Inferior parietal cortex (tissue), 1 donor: Measurements from ENCODE around the gene HNRNPH3.
A peak's percentile ranks its signal among the peaks of the same experiment; 100 is the strongest.

ENCODE experiments used
- DNase-seq: peaks from one replicate; pipeline ENCODE4 v3.0.0-alpha.2; 2016; ENCODE audit errors: extremely low spot score

HNRNPH3 gene

DNA sequence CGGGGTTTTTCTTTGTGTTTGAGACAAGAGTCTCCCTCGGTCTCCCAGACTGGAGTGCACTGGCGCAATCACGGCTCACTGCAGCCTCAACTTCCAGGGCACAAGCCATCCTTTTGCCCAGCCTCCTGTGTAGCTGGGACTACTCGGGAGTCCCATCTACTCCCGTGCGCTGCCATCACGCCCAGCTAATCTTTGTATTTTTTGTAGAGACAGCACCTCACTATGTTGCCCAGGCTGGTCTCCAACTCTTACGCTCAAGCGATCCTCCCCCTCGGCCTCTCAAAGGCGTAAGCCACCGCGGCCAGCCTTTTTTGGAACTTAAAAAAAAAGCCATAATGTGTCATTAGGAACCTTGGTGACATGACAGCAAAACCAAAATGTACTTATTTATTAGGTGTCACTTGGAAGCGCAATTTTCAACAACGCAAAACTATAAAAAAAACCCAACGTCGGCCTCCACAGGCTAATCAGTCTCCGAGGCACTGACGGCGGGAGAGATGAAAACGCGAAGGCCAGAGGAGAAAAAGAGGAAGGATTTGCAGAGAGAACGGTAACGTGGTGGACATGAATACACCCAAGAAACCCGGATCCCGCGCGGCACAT is 911 bp upstream of the HNRNPH3 start:
- peak; percentile 76 for DNase-seq

DNA sequence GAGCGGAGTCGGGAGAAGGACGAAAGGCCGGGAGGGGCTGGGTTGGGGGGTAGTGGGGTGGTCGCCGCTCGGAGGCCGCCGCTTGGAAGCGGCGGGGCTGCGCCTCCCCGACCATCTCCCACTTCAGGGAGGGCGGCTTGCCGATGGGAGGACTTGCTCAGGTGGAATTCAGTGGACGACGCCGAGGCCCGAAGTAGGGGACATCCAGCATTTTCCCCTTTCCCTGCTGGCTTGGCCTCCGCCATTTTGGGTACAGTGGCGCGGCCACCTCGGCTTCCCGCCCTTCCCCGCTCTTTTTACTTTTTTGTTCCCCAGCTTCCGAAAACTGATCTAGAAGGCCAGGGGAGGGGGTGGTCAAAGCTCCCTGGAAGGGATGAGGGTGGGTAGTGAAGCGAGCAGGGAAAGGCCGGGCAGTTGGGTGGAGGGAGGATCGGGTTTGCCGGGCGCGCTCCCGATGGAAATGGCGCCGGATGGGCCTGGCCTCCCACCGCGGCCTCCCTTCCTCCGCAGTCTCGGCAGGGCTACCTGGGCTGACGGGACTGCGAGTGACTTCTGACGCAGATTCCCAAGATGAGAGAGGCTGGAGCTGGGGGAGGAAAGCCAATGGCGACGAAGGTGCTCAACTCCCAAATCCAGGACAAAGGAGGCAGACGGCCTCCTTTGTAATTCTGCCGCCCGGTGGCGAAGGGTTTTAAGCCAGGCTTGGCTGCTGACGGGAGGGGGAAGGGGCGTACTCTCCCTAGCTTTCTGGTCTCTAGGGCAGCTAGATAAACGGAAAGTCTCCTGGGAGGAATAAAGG is 594 bp downstream of the HNRNPH3 start, which contains the start of gene PBLD:
Gene PBLD (minus strand): TSS at position 670 of the 799 bp plus-strand sequence. CDS start 26,084 bp downstream, outside the sequence.
- peak; percentile 79 for DNase-seq

DNA sequence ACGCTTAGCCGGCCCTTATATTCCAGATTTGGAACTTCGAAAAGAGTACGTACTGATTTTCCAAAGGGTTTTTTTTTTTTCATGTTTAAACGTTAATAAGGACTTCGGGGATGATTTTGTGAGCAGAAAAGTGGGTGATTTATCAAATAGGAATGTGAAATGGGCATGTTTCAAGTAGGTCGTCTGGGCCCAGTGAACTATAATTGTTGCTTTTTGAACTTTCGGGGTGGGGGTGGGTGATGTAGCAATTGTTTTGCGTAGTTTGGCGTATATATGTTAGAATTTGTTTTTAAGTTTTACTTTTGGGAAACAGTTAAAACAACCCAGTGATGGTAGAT is 1.2 kb downstream of the HNRNPH3 start:
- no peak for DNase-seq

DNA sequence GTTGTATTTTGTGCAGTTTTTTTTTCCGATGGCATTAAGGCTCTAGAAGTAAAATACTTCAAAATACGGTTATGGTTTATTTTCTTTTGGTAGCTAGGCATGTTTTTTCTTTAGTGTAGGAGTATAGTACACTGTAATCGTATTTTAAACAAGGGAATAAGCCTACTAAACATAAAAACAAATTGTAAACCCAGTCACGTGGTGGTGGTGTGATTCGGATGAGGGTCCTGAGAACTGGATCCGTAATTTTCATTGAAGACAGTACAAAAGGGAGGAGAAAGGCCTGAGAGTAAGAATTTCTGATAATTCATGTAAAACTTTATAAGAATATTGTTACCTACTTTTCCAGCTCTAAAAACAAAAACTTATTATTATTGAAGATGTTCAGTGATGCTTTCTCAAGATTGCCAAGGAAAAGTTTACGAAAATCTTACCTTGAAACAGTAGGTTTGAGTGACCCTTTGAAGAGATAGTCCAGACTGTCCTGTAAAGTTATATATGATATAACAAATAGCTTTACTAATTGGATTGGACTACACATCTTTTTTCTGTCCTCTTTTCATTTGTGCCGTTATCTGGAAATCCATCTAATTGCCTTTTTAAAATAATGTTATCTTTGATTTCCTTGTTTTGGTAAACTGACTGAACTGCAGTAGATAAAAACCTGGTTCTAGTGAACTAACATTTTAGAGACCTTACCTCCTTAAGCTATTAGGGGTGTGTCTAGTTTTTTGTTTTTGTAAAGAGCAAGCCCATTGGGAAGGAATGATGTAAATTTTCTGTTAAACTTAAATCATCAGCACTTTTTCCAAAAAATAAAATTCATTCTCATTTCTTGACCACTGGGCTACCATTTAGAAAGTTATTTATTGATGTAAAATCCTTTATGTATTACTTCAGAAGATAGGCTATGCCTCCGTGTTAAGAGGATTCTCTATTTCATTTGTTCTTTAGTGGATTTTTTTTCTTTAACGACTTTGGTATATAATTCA is 1.9 kb downstream of the HNRNPH3 start:
- DNase-seq: no peak

DNA sequence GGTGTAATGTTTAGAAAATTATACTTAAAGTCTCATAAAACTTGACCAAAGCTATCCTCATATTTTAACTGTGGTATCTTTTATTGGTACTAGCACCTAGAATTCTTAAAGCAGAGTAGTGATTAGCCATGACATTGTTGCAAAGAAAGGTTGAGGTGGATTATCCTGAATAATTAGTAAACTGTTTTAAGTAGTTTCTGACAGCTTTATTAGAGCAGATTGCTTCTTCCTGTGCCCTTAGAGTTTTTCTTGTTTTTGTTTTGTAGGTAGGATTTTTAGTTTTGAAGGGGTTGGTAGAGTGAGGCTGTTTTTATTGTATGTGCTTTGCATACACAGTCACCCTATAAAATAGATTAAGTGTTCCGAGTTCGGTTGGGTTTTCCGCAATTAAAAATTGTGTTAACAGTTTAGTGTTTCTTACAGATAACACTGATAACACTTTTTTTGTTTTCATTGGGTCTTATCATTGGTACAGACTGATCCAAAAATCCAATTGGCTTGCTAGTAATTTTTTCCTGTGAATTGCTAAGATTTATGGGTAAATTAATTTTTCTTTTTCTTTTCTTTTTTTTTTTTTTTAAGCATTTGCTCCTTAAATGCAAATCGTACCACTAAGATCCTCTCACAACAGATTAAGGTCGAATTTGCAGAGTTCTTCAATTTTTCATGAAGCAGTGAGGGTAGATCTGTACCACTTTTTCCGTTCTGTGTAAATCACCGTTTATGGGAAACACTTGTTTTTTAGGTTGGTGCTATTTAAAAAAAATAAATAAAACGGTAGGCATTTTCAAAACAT is 3.0 kb downstream of the HNRNPH3 start:
- no peak for DNase-seq

DNA sequence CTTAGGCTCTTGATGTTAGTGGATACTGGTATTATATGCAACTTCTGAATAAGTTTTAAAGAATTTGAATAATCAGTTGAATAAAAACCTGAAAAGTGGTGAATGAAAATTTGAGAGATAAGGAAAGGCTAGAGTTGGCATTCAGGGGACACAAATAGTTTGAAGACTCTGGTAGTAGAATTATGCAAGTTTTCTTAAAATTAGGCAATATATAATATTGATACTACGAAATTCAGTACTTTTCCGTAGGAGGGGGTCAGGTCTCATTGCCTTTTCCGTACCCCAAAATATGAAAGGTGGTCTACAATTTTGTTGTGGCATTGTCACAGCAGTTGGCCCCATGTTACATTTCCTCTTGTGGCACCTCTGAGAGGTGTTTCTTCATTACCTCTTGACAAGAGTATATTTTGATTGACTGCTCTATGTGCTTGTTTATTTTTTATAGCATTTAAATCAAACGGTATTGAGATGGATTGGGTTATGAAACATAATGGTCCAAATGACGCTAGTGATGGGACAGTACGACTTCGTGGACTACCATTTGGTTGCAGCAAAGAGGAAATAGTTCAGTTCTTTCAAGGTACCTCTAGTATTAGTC is 5.0 kb downstream of the HNRNPH3 start:
- DNase-seq: no peak

DNA sequence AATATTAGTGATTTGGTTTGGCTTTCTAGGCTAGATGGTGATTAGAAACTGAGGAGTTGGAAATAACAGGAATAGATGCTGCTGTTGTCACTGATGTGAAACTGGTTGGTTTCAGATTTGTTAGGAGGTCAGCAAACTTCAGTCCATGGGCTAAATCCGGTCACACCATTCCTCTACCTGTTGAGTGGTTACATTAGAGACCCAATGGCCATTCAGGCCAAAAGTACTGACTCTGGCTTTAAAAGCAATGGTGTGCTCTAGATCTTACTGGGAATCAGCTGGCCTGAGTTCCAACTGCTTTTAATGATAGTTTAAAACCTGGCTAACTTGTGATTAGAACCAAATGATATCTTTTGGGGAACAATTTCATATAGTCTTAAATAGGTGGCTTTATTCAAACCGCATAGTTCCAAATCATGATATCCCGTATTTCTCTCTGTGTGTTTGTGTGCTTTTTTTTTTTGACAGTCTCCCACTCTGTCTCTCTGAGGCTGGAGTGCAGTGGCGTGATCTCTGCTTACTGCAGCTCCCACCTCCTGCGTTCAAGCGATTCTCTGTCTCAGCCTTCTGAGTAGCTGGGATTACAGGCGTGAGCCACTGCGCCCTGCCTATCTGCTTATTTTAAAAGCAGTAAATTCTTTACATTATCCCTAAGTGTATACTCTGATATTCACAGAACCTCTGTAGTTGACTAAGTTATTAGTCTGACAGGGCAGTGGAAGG is 8.7 kb downstream of the HNRNPH3 start:
- DNase-seq: no peak

DNA sequence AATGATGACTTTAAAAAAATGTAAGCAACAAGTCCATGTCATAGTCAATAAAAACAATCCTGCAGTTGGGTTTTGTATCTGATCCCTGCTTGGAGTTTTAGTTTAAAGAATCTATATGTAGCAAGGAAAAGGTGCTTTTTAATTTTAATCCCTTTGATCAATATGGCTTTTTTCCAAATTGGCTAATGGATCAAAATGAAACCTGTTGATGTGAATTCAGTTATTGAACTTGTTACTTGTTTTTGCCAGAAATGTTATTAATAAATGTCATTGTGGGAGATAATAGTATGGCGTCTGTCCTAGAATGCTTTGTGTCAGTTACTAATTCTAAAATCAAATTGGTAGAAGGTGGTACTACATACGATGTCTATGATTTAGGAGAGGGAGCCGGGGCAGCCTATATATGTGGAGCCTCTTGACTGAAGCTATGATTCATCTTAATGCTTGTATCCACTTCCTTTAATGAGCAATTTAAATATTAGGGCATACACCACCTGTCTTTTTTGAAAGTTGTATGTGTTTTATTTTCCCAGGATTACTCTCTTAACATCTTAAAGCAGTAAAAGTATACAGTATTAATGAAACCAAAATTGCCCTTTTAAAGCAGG is 11.1 kb downstream of the HNRNPH3 start:
- no peak for DNase-seq

DNA sequence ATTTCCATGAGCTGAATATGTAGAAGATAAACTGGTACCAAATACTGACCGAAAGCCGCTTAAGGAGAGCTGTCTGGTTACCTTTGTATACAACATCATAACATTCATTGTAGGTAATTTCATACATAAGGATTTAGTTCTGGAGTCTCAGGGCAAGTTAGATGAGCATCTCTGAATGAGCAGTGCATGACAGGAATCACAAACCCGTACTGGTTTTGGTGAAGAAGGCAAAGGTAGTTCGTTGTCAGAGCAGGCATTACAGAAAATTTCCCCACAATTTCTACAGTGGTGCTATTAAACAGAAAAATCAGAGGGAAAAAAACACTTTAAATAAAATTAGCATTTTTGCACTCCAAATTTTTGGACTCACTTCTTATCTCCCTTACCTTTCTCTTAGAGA is 13.8 kb downstream of the HNRNPH3 start:
- DNase-seq: no peak

DNA sequence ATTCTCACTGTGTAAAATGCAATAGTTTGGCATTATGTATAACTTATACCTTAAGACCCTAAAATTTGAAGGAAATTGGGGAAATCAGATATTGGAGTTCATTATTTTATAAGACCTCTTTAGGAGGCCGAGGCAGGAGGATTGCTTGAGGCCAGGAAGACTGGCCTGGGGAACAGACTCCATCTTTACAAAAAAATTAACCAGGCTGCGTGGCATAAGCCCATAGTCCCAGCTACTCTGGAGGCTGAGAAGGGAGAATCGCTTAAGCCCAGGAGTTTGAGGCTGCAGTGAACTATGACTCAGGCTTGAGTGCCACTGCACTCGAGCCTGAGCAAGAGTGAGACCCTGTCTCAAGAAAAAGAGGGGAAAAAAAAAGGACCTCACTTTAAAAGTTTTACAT is 14.9 kb downstream of the HNRNPH3 start:
- no peak for DNase-seq

DNA sequence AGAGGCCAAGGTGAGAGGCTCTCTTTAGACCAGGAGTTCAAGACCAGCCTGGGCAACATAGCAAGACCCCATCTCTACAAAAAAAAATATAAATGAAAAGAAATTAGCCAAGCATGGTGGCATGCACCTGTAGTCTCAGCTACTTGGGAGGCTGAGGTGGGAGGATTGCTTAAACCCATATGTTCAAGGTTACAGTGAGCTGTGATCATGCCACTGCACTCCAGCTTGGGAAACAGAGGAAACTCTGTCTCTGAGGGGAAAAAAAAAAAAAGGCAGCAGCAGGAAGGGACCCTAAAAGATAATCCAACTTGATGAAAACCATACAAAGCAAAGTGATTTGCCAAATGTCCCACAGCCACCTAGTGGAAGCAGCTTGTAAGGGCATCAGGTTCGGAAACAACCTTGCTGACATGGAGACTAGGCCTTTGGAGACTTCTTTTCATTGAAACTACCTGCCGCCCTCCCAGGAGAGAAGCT is 16.4 kb downstream of the HNRNPH3 start:
- no peak for DNase-seq

DNA sequence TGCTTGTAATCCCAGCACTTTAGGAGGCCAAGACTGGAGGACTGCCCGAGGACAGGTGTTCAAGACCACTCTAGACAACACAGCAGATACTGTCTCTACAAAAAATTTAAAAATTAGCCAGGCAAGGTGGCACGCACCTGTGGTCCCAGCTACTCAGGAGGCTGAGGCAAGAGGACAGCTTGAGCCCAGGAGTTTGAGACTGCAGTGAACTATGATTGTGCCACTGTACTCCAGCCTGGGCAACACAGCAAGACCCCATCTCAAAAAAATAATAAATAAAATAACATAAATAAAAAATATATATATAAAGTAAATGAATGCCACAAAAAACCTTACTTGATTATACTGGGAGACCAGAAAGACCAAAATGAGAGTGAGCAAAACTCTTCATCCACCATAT is 21.7 kb downstream of the HNRNPH3 start:
- no peak for DNase-seq

DNA sequence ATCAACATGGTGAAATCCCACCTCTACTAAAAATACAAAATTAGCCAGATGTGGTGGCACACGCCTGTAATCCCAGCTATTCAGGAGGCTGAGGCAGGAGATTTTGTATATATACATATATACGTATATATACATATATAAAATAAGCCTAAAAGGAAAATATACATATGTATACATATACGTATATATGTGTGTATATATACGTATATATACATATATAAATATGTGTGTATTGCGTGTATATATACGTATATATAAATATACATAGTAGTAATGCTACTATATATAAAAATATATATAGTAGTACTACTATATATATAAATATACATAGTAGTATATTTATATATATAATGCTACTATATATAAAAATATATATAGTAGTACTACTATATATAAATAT is 27.3 kb downstream of the HNRNPH3 start:
- no peak for DNase-seq

DNA sequence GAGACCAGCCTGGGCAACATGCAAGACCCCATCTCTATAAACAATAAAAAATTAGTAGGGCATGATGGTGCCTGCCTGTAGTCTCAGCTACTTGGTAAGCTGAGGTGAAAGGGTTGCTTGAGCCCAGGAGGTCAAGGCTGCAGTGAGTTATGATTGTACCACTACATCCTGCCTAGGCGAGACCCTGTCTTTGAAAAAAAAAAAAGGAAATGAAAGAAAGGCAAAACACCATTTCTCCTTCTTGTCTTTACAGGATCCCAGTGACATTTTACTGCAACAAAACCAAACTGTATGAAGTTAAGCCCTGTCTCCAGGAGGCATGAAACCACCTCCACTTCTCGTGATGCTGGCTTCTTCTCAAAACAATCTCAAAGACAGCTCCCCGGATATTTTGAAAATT is 30.7 kb downstream of the HNRNPH3 start:
- no peak for DNase-seq

DNA sequence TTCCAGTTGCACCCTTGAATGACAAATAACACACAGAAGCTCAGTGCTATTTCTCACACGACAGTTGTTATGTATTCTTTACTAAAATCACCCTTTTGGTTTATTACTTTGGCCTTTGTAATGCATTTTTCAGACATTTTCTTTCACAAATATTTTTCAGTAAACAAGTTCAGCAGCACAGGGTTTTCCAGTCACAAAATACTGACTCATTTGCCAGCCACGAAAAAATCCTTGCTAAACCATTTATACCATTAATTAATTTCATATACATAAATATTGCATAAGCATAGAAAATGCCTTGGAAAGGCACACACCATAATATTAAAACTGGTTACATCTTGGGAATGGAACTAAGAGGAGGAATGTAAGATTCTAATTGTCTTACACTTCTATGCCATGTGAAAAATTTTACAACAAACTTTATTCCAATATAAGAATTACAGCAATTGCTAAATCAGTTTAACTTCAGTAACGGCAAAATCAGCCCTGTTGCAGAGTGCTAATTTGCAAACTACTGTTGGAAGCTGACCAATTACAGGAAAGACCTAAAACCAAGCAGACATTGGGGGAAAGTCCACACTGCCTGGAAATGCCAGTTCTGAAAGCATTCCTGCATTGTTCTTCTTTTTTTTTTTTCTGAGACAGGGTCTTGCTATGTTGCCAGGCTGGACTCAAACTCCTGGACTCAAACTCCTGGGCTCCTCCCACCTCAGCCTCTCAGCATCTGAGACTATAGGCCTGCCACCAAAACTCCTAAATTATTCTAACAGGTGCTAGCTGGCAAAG is 32.4 kb downstream of the HNRNPH3 start:
- no peak for DNase-seq

DNA sequence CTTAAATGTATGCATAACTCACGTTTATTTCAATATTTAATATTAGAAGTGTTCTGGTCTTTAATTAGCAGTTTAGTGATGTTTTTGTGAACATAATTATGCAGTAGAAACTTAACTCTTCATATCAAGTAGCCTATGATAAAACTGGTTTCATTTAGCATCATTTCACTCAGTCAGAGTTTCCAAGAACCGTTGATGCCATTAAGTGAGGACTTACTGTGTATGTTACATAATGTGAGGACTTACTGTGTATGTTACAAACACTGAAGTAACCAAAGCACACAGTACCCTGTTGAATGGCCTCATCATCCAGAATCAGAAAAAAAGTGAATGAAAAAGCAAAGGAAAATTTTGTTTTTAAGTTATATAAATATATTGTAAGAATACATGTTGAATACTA is 33.7 kb downstream of the HNRNPH3 start:
- no peak for DNase-seq

DNA sequence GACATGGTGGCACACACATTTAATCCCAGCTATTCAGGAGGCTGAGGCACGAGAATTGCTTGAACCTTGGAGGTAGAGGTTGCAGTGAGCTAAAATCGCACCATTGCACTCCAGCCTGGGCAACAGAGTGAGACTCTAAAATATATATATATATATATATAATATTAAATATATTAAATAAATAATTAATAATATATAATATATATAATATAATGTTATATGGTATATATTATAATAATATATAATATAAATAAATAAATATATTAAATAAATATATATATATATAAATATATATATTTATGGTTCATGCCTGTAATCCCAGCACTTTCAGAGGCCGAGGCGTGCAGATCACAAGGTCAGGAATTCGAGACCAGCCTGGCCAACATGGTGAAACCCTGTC is 34.7 kb downstream of the HNRNPH3 start:
- DNase-seq: no peak

DNA sequence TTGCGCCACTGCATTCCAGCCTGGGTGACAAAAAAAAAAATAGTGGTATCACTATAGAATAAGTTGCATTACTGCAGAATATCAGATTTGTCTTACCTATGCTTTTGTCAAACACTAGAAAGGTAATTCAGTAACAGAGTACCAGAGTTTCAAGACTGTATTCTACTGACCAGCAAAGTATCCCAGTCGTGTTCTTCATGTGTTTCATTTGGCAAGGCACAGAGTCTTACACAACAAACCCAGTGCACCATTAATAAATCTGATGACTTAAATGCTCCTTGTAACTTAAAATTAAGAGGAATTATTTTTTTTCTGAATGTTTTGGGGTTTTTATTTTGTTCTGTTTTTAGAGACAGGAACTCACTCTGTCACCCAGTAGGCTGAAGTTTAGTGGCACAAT is 35.3 kb downstream of the HNRNPH3 start:
- DNase-seq: no peak

DNA sequence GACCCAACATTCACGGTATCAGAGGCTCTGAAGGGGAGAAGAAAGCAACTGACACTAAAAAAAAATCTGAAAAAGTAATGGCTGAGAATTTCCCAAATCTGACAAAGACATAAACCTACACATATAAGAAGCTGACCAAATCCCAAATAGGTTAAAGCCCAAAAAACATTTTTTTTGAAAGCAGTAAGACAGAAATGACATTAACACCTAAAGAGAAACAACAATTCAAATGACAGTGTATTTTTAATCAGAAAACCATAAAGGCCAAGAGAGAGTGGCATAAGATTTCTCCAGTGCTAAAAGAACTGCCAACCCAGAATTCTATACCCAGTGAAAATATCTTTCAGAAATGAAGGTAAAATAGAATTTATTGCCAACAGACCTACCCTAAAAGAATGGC is 39.7 kb downstream of the HNRNPH3 start:
- no peak for DNase-seq
